ENCODE measurements around the gene PPFIA2. TPM values are rescaled to one million over a fixed set of nuclear protein-coding genes. Genes with fewer than 3 reads are reported as not detected.

Gene PPFIA2
- total and polyA plus RNA-seq, 8 donors, result 0.15 to 9.9 (median 2.2) TPM

- intact Hi-C loops (cut with DNase I; ENCODE audit: low total_unique reads), result no loop called here
- no peak for DNase-seq
- H3K4me3 ChIP-seq, result no peak overlapping the region
- no peaks in the 10 kb centered on the region for H3K9me3 ChIP-seq
- WGBS, 5 donors, result 44 to 56% (median 51%) methylated on average over 1 of the region's 1 CpG
- no peaks in the 10 kb centered on the region for H3K36me3 ChIP-seq
- H3K4me1 ChIP-seq, result no peaks in the 10 kb centered on the region
- no peak overlapping the region for H3K27ac ChIP-seq
- H3K27me3 ChIP-seq, result no peaks in the 10 kb centered on the region
- TF ChIP-seq EP300 (IDR thresholded peaks at IDR 0.05) (no peak), CTCF (IDR thresholded peaks at IDR 0.05) (no peak), POLR2A (IDR thresholded peaks at IDR 0.05) (no peak), POLR2AphosphoS5 (IDR thresholded peaks at IDR 0.05) (no peak)
Measured at GRCh38 chr12:81723361-81723760, 35.8 kb downstream of the PPFIA2 start.

GRCh38 chr12:81722004-81722403, 37.1 kb downstream of the PPFIA2 start:
- Histone ChIP-seq H3K4me1 (no peaks in the 10 kb centered on the region), H3K9me3 (no peaks in the 10 kb centered on the region), H3K27ac (no peak overlapping the region), H3K36me3 (no peaks in the 10 kb centered on the region), H3K27me3 (no peaks in the 10 kb centered on the region), H3K4me3 (no peak overlapping the region)
- intact Hi-C loops (cut with DNase I; ENCODE audit: low total_unique reads), result no loop called here
- no peak for DNase-seq
- WGBS, 5 donors, result 16 to 44% (median 24%) methylated on average over 1 of the region's 1 CpG
- no peak for TF ChIP-seq EP300 (IDR thresholded peaks at IDR 0.05)
- TF ChIP-seq CTCF (IDR thresholded peaks at IDR 0.05), result no peak
- no peak for TF ChIP-seq POLR2A (IDR thresholded peaks at IDR 0.05)

- H3K4me3 ChIP-seq, result no peak overlapping the region
- no peaks in the 10 kb centered on the region for H3K27me3 ChIP-seq
- intact Hi-C loops (cut with DNase I; ENCODE audit: low total_unique reads), result no loop called here
- H3K36me3 ChIP-seq, result no peaks in the 10 kb centered on the region
- WGBS, 5 donors, result 27 to 52% (median 44%) methylated on average over 2 of the region's 2 CpGs
- no peaks in the 10 kb centered on the region for H3K9me3 ChIP-seq
- DNase-seq, result peak in 1 of 2 donors; percentile 1
- H3K4me1 ChIP-seq, result no peaks in the 10 kb centered on the region
- no peak overlapping the region for H3K27ac ChIP-seq
- TF ChIP-seq POLR2AphosphoS5 (IDR thresholded peaks at IDR 0.05) (no peak), CTCF (IDR thresholded peaks at IDR 0.05) (no peak), EP300 (IDR thresholded peaks at IDR 0.05) (no peak), POLR2A (IDR thresholded peaks at IDR 0.05) (no peak)
Measured at GRCh38 chr12:81718616-81719015, 40.5 kb downstream of the PPFIA2 start.

- intact Hi-C loops (cut with DNase I; ENCODE audit: low total_unique reads), result no loop called here
- TF ChIP-seq EP300 (IDR thresholded peaks at IDR 0.05), result no peak
- no peak for TF ChIP-seq CTCF (IDR thresholded peaks at IDR 0.05)
- TF ChIP-seq POLR2A (IDR thresholded peaks at IDR 0.05), result no peak
- TF ChIP-seq POLR2AphosphoS5 (IDR thresholded peaks at IDR 0.05), result no peak
- Histone ChIP-seq H3K4me1 (no peaks in the 10 kb centered on the region), H3K4me3 (no peak overlapping the region), H3K27ac (no peak overlapping the region), H3K9me3 (no peaks in the 10 kb centered on the region), H3K27me3 (no peaks in the 10 kb centered on the region), H3K36me3 (no peaks in the 10 kb centered on the region)
- WGBS, 5 donors, result 81 to 86% (median 83%) methylated on average over 3 of the region's 3 CpGs
- DNase-seq, result no peak
Measured at GRCh38 chr12:81712536-81712935, 46.6 kb downstream of the PPFIA2 start.

Data from stomach (tissue), 9 donors.